ENCODE measurements around the gene MDP1.

MDP1 gene

GRCh38 chr14:24258119-24258518 is 42.3 kb upstream of the MDP1 start:
- Histone ChIP-seq H3K27me3 (ENCODE audit: control insufficient read depth, insufficient read depth, low read length) (no peaks in the 10 kb centered on the region), H3K9ac (ENCODE audit: low read length) (no peak overlapping the region), H3K9me3 (ENCODE audit: control insufficient read depth, low read length) (no peaks in the 10 kb centered on the region), H3K36me3 (ENCODE audit: control insufficient read depth, insufficient read depth, low read length) (no peaks in the 10 kb centered on the region), H3K4me3 (ENCODE audit: low read length) (no peak overlapping the region), H3K4me1 (ENCODE audit: control insufficient read depth, insufficient read depth, low read length) (no peaks in the 10 kb centered on the region)

GRCh38 chr14:24256960-24257359 is 41.1 kb upstream of the MDP1 start:
- no peaks in the 10 kb centered on the region for H3K36me3 ChIP-seq (ENCODE audit: control insufficient read depth, insufficient read depth, low read length)
- no peaks in the 10 kb centered on the region for H3K9me3 ChIP-seq (ENCODE audit: control insufficient read depth, low read length)
- no peaks in the 10 kb centered on the region for H3K4me1 ChIP-seq (ENCODE audit: control insufficient read depth, insufficient read depth, low read length)
- no peak overlapping the region for H3K9ac ChIP-seq (ENCODE audit: low read length)
- H3K27me3 ChIP-seq (ENCODE audit: control insufficient read depth, insufficient read depth, low read length), result no peaks in the 10 kb centered on the region
- no peak overlapping the region for H3K4me3 ChIP-seq (ENCODE audit: low read length)

GRCh38 chr14:24255931-24256711 is 40.3 kb upstream of the MDP1 start:
- no peaks in the 10 kb centered on the region for H3K27me3 ChIP-seq (ENCODE audit: control insufficient read depth, insufficient read depth, low read length)
- H3K4me3 ChIP-seq (ENCODE audit: low read length), result no peak overlapping the region

GRCh38 chr14:24255438-24255837 is 39.6 kb upstream of the MDP1 start:
- Histone ChIP-seq H3K4me3 (ENCODE audit: low read length) (no peak overlapping the region), H3K36me3 (ENCODE audit: control insufficient read depth, insufficient read depth, low read length) (no peaks in the 10 kb centered on the region), H3K9me3 (ENCODE audit: control insufficient read depth, low read length) (no peaks in the 10 kb centered on the region), H3K9ac (ENCODE audit: low read length) (no peak overlapping the region), H3K27me3 (ENCODE audit: control insufficient read depth, insufficient read depth, low read length) (no peaks in the 10 kb centered on the region), H3K4me1 (ENCODE audit: control insufficient read depth, insufficient read depth, low read length) (no peaks in the 10 kb centered on the region)

More at GRCh38 chr14:24255931-24256711, 40.3 kb upstream of the MDP1 start:
- Histone ChIP-seq H3K4me1 (ENCODE audit: control insufficient read depth, insufficient read depth, low read length) (no peaks in the 10 kb centered on the region), H3K9ac (ENCODE audit: low read length) (no peak overlapping the region), H3K9me3 (ENCODE audit: control insufficient read depth, low read length) (no peaks in the 10 kb centered on the region), H3K36me3 (ENCODE audit: control insufficient read depth, insufficient read depth, low read length) (no peaks in the 10 kb centered on the region)

GRCh38 chr14:24254630-24255392 is 38.9 kb upstream of the MDP1 start:
- H3K9ac ChIP-seq (ENCODE audit: low read length), result no peak overlapping the region
- H3K4me3 ChIP-seq (ENCODE audit: low read length), result no peak overlapping the region
- no peaks in the 10 kb centered on the region for H3K36me3 ChIP-seq (ENCODE audit: control insufficient read depth, insufficient read depth, low read length)
- no peaks in the 10 kb centered on the region for H3K9me3 ChIP-seq (ENCODE audit: control insufficient read depth, low read length)
- H3K27me3 ChIP-seq (ENCODE audit: control insufficient read depth, insufficient read depth, low read length), result no peaks in the 10 kb centered on the region
- H3K4me1 ChIP-seq (ENCODE audit: control insufficient read depth, insufficient read depth, low read length), result no peaks in the 10 kb centered on the region

GRCh38 chr14:24253936-24254335 is 38.1 kb upstream of the MDP1 start:
- Histone ChIP-seq H3K4me1 (ENCODE audit: control insufficient read depth, insufficient read depth, low read length) (no peaks in the 10 kb centered on the region), H3K36me3 (ENCODE audit: control insufficient read depth, insufficient read depth, low read length) (no peaks in the 10 kb centered on the region), H3K4me3 (ENCODE audit: low read length) (no peak overlapping the region), H3K9me3 (ENCODE audit: control insufficient read depth, low read length) (no peaks in the 10 kb centered on the region), H3K27me3 (ENCODE audit: control insufficient read depth, insufficient read depth, low read length) (no peaks in the 10 kb centered on the region), H3K9ac (ENCODE audit: low read length) (no peak overlapping the region)

- no peak overlapping the region for H3K9ac ChIP-seq (ENCODE audit: low read length)
- H3K9me3 ChIP-seq (ENCODE audit: control insufficient read depth, low read length), result no peaks in the 10 kb centered on the region
- H3K27me3 ChIP-seq (ENCODE audit: control insufficient read depth, insufficient read depth, low read length), result no peaks in the 10 kb centered on the region
- H3K4me3 ChIP-seq (ENCODE audit: low read length), result no peak overlapping the region
- H3K4me1 ChIP-seq (ENCODE audit: control insufficient read depth, insufficient read depth, low read length), result no peaks in the 10 kb centered on the region
- no peaks in the 10 kb centered on the region for H3K36me3 ChIP-seq (ENCODE audit: control insufficient read depth, insufficient read depth, low read length)
Observed at GRCh38 chr14:24252289-24253124, 36.6 kb upstream of the MDP1 start.

- Histone ChIP-seq H3K27me3 (ENCODE audit: control insufficient read depth, insufficient read depth, low read length) (no peaks in the 10 kb centered on the region), H3K9me3 (ENCODE audit: control insufficient read depth, low read length) (no peaks in the 10 kb centered on the region), H3K9ac (ENCODE audit: low read length) (no peak overlapping the region), H3K4me3 (ENCODE audit: low read length) (no peak overlapping the region), H3K4me1 (ENCODE audit: control insufficient read depth, insufficient read depth, low read length) (no peaks in the 10 kb centered on the region), H3K36me3 (ENCODE audit: control insufficient read depth, insufficient read depth, low read length) (no peaks in the 10 kb centered on the region)
Observed at GRCh38 chr14:24251880-24252288, 36.0 kb upstream of the MDP1 start.

- no peaks in the 10 kb centered on the region for H3K27me3 ChIP-seq (ENCODE audit: control insufficient read depth, insufficient read depth, low read length)
- H3K4me1 ChIP-seq (ENCODE audit: control insufficient read depth, insufficient read depth, low read length), result peaks cover 4% of the 10 kb centered on the region
- no peak overlapping the region for H3K9ac ChIP-seq (ENCODE audit: low read length)
- H3K9me3 ChIP-seq (ENCODE audit: control insufficient read depth, low read length), result no peaks in the 10 kb centered on the region
- H3K36me3 ChIP-seq (ENCODE audit: control insufficient read depth, insufficient read depth, low read length), result no peaks in the 10 kb centered on the region
- no peak overlapping the region for H3K4me3 ChIP-seq (ENCODE audit: low read length)
Observed at GRCh38 chr14:24250354-24250753, 34.5 kb upstream of the MDP1 start.

GRCh38 chr14:24249230-24250021 is 33.6 kb upstream of the MDP1 start:
- H3K27me3 ChIP-seq (ENCODE audit: control insufficient read depth, insufficient read depth, low read length), result no peaks in the 10 kb centered on the region
- no peak overlapping the region for H3K9ac ChIP-seq (ENCODE audit: low read length)
- H3K36me3 ChIP-seq (ENCODE audit: control insufficient read depth, insufficient read depth, low read length), result no peaks in the 10 kb centered on the region
- H3K9me3 ChIP-seq (ENCODE audit: control insufficient read depth, low read length), result no peaks in the 10 kb centered on the region
- peaks cover 4% of the 10 kb centered on the region for H3K4me1 ChIP-seq (ENCODE audit: control insufficient read depth, insufficient read depth, low read length)
- no peak overlapping the region for H3K4me3 ChIP-seq (ENCODE audit: low read length)

GRCh38 chr14:24247422-24247821 is 31.6 kb upstream of the MDP1 start:
- Histone ChIP-seq H3K9me3 (ENCODE audit: control insufficient read depth, low read length) (no peaks in the 10 kb centered on the region), H3K36me3 (ENCODE audit: control insufficient read depth, insufficient read depth, low read length) (no peaks in the 10 kb centered on the region), H3K4me3 (ENCODE audit: low read length) (no peak overlapping the region), H3K27me3 (ENCODE audit: control insufficient read depth, insufficient read depth, low read length) (no peaks in the 10 kb centered on the region), H3K9ac (ENCODE audit: low read length) (no peak overlapping the region), H3K4me1 (ENCODE audit: control insufficient read depth, insufficient read depth, low read length) (peaks cover 13% of the 10 kb centered on the region)
